Fibroblast of peridontal ligament (primary cell): ENCODE measurements around the gene EXOC2.

Experiments
- DNase-seq: peaks from one replicate; pipeline ENCODE4 v3.0.0-alpha.2; 2010; ENCODE audit errors: extremely low read depth

Gene EXOC2

DNA sequence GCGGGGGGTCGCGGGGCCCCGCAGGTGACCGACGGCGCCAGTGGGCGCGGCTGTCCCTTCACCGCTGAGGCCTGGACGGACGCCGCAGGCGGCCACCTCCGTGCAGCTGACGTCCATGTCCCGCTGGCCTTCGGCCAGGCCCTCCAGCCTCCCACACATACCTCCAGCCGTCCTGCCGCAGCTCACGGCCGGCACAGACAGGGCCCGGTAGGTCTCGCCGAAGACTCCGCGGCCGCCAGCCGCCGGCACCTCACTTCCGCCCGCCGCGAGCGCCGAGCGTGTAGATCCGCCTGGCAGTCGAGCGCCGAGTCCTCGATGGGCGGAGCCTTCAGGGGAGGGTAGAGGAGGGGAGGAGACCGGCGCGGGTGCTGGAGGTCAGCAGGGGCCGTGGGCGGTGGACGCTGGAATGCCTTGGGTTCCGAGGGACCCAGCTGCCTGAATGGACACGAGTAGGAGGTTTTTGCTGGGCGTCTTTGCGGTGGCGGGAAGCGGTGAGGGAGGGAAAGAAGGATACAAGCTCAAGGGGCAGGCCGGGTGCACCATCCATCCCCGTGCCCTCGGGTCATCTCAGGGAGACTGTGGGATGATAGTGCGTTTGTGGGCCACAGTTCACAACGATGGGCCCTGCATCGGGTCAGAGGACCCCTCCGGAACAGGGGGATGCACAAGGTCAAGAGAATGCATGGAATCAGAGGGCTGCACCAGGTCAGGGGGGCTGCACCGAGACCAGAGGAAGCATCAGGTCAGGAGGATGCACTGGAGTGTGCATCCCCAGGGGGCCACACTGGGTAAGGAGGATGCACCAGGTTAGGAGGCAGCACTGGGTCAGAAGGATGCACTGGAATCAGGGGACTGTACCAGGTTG is at the start of gene EXOC2:
EXOC2 (minus strand) TSS at position 282 of the 865 bp plus-strand sequence. CDS start 55,321 bp downstream, outside the sequence.
- peak; percentile 67 for DNase-seq

DNA sequence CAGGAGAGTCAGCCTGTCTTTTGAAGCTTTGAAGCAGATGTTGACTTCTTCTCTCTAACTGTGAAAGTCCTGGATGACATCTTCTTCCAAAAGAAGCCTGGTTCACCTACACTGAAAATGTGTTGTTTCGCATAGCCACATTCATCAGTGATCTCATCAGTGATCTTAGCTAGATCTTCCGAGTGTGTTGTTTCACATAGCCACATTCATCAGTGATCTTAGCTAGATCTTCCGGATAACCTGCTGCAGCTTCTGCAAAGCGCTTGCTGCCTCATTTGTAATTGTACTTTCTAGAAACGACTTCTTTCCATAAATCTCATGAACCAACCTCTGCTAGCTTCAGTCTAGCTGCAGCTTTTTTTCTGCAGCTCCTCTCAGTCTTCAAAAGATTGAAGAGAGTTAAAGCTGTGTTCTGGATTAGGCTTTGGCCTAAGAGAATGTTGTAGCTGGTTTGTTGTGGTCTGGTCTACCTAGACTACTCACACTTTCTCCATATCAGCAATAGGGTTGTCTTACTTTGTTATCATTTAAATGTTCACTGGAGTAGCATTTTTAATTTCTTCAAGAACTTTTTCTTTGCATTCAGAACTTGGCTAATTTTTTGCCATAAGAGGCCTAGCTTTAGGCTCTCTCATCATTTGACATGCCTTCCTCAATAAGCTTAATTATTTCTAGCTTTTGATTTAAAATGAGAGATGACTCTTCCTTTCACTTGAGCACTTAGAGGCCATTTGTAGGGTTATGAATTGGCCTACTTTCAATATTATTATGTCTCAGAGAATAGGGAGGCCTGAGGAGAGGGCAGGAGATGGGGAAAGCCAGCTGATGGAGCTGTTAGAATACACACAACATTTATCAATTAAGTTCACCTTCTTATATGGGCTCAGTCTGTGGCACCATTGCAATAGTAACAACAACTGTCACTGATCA is 48.7 kb upstream of the EXOC2 start:
- DNase-seq, result no peak

- DNase-seq, result no peak
These were observed 43.9 kb upstream of the EXOC2 start for GRCh38 chr6:736657-737446.

GRCh38 chr6:733431-734219 is 40.7 kb upstream of the EXOC2 start:
- no peak for DNase-seq

DNA sequence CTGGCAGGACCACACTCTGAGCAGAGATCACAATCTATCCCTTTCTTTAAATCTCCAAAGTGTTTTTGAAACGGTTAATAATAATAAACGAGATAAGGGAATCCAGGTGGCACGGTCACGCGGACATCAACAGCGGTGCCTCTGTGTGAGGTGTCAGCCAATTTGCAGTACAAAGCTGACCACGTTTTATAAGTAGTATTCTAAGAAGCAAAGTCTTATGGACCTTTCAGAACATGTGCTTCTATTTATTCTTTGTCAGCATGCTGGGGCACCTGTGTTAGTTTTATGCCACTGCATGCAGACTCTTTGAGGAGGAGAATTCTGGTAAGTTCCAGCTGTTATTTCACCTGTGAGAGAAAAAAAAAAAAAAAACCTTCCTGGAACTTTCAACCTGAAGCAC is 39.0 kb upstream of the EXOC2 start:
- DNase-seq, result no peak

- no peak for DNase-seq
These were observed 36.8 kb upstream of the EXOC2 start for GRCh38 chr6:729606-730320.

DNA sequence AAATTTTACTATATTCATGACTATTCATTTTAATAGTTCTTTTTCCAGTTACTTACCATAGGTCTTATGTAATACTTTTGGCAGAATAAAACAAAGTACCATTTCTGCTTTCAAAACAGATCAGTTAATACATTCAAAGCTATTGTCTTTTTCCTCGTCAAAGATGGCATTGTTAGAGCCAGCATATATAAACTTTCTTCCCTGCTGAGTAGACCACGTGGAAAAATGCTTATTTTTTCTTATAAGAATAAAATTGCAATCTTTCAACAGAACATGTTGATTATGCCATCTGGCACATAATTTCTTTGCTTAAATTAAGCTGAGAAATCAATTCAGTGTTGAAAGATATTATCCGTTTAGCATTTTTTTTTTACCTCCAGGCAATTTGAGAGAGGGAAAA is 34.9 kb upstream of the EXOC2 start:
- DNase-seq, result no peak

- DNase-seq, result no peak
These were observed 30.6 kb upstream of the EXOC2 start for GRCh38 chr6:723540-723939.

GRCh38 chr6:722608-723007 is 29.7 kb upstream of the EXOC2 start:
- peak; percentile 98 for DNase-seq

GRCh38 chr6:722077-722524 is 29.2 kb upstream of the EXOC2 start:
- DNase-seq, result peak; percentile 95

DNA sequence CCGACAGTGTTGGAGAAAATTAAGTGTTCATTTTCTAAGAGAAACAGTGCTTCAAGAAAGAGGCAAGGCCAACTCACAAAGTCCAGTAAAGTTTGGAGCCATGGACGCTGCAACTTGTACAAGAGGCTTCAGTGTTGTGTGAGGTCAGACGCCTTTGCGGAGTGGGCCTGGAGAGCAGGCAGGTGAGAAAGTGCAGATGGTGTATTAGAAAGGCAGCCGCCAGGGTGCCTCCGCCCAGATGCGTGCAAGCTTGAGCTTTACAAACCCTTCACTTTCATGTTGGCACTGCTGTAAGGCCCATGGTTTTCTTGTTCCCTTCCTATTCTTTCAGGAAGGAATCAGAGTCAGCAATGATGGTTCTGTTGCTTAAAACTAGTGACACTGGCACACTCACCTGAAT is 25.4 kb upstream of the EXOC2 start:
- no peak for DNase-seq

- no peak for DNase-seq
These were observed 24.2 kb upstream of the EXOC2 start for GRCh38 chr6:717135-717534.

GRCh38 chr6:715709-716491 is 23.0 kb upstream of the EXOC2 start:
- peak; percentile 78 for DNase-seq

- no peak for DNase-seq
These were observed 21.2 kb upstream of the EXOC2 start for GRCh38 chr6:714100-714499.

DNA sequence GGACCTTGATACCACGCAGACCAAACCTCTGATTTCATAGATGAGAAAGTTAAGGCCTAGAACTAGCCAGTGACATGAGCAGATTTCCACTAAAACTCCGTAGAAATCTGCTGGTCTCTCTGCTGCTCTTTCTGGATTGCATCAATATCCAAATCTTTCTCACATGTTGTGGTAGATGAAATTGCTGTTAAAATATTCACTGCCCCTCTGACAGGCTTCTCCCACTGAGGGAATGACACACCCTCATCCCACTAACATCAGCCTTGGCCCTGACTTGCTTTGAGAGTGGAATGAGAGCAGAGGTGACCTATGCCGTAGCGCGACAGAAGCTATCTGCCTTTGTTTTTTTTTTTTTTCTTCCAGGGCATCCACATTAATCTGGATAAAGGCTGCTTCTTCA is 20.4 kb upstream of the EXOC2 start:
- peak; percentile 77 for DNase-seq

DNA sequence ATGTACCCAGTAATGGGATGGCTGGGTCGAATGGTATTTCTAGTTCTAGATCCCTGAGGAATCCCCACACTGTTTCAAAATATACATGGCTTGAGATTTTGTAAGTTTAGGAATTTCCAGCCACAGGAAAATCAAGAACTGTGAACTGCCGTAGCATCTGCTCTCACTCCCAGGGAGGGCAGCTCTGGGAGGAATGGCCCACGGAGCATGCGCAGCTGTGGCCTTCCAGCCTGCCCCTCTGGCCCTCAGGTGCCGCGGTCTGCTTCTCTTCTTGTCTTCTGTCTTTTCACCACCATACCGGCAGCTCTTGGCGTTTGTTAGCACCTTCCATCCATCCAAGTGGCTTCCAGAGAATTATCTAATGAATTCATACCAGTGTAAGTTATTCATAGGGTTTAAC is 19.9 kb upstream of the EXOC2 start:
- DNase-seq, result peak; percentile 42

GRCh38 chr6:711925-712324 is 19.0 kb upstream of the EXOC2 start:
- no peak for DNase-seq

- peak; percentile 91 for DNase-seq
These were observed 17.9 kb upstream of the EXOC2 start for GRCh38 chr6:710601-711571.
